GM23248 (cell line): ENCODE measurements around the gene PDZD11.

Experiments used
- EZH2 ChIP-seq: fragments of 200-600 bp; sonication (generic); IDR thresholded peaks from 2 replicates; pipeline ENCODE4 v1.6.1; 2018; ENCODE audit warnings: antibody characterized with exemption, mild to moderate bottlenecking; ENCODE audit not compliant: insufficient read depth, poor library complexity, severe bottlenecking
- EZH2phosphoT487 ChIP-seq: fragments of 200-600 bp; sonication (generic); IDR thresholded peaks from 2 replicates; pipeline ENCODE4 v1.6.1; 2018; ENCODE audit warnings: antibody characterized with exemption, moderate library complexity, mild to moderate bottlenecking, low read depth; ENCODE audit not compliant: insufficient read depth

GRCh38 chrX:70254063-70254400 lies 35.7 kb downstream of the PDZD11 start:
- TF ChIP-seq EZH2 (no peak), EZH2phosphoT487 (no peak)
